HEK293T (cell line): ENCODE results near the gene MCL1.
"Not testable (repeated sequence)": the region's sequence is repeated elsewhere in the genome, so short reads cannot be mapped to it uniquely, and the experiment has no call there.

ENCODE experiments used
- CTCF ChIA-PET: fragments of 350-600 bp; formaldehyde crosslinking; extraction: SDS; loops from one replicate; lab custom pipeline; 2021; ENCODE audit warnings: antibody characterized with exemption, inconsistent platforms; lab: Yijun Ruan, JAX
- POLR2A ChIA-PET: fragments of 350-600 bp; formaldehyde crosslinking; extraction: SDS; loops from one replicate; lab custom pipeline; 2020; ENCODE audit warnings: antibody characterized with exemption, inconsistent platforms; lab: Yijun Ruan, JAX
- DNase-seq: peaks from one replicate; pipeline ENCODE4 v3.0.0; 2012; ENCODE audit warnings: mixed read lengths; ENCODE audit errors: extremely low spot score
- ARNT ChIP-seq: fragments of 450-650 bp; IDR thresholded peaks from 2 replicates; pipeline ENCODE4 v1.6.1; 2017; ENCODE audit warnings: mild to moderate bottlenecking
- BHLHE40 ChIP-seq: fragments of 450-650 bp; IDR thresholded peaks from 2 replicates; pipeline ENCODE4 v1.6.1; 2016; ENCODE audit warnings: mild to moderate bottlenecking, moderate library complexity, borderline replicate concordance
- CTBP1 ChIP-seq: fragments of 450-650 bp; IDR thresholded peaks from 2 replicates; pipeline ENCODE4 v1.6.1; 2016; ENCODE audit warnings: borderline replicate concordance
- ELF4 ChIP-seq: fragments of 450-650 bp; IDR thresholded peaks from 2 replicates; pipeline ENCODE4 v1.6.1; 2017; ENCODE audit warnings: antibody characterized with exemption
- FOXA1 ChIP-seq: fragments of 450-650 bp; IDR thresholded peaks from 2 replicates; pipeline ENCODE4 v1.6.1; 2016; ENCODE audit warnings: mild to moderate bottlenecking
- FOXK2 ChIP-seq: fragments of 450-650 bp; IDR thresholded peaks from 2 replicates; pipeline ENCODE4 v1.6.1; 2016; ENCODE audit warnings: mild to moderate bottlenecking
- FOXM1 ChIP-seq: fragments of 450-650 bp; IDR thresholded peaks from 2 replicates; pipeline ENCODE4 v1.6.1; 2017; ENCODE audit warnings: mild to moderate bottlenecking, borderline replicate concordance
- HDGF ChIP-seq: fragments of 450-650 bp; IDR thresholded peaks from 2 replicates; pipeline ENCODE4 v1.6.1; 2017; ENCODE audit warnings: antibody characterized with exemption, borderline replicate concordance
- L3MBTL2 ChIP-seq: fragments of 450-650 bp; conservative IDR thresholded peaks from 2 replicates; pipeline ENCODE4 v1.6.1; 2016; ENCODE audit warnings: mild to moderate bottlenecking
- LEF1 ChIP-seq: fragments of 450-650 bp; IDR thresholded peaks from 2 replicates; pipeline ENCODE4 v1.6.1; 2017; ENCODE audit warnings: mild to moderate bottlenecking, borderline replicate concordance
- NFRKB ChIP-seq: fragments of 450-650 bp; IDR thresholded peaks from 2 replicates; pipeline ENCODE4 v1.6.1; 2016; ENCODE audit warnings: mild to moderate bottlenecking, moderate library complexity
- SP1 ChIP-seq: fragments of 450-650 bp; IDR thresholded peaks from 2 replicates; pipeline ENCODE4 v1.6.1; 2017
- SUZ12 ChIP-seq: fragments of 450-650 bp; IDR thresholded peaks from 2 replicates; pipeline ENCODE4 v1.6.1; 2016; ENCODE audit warnings: mild to moderate bottlenecking
- TARDBP ChIP-seq: fragments of 450-650 bp; IDR thresholded peaks from 2 replicates; pipeline ENCODE4 v1.6.1; 2016
- ZNF384 ChIP-seq: fragments of 450-650 bp; IDR thresholded peaks from 2 replicates; pipeline ENCODE4 v1.6.1; 2016
- TF ChIP-seq, protein P1 (sequence below): fragments of 450-650 bp; IDR thresholded peaks from 2 replicates; pipeline ENCODE4 v1.6.1; 2016

Gene MCL1

DNA sequence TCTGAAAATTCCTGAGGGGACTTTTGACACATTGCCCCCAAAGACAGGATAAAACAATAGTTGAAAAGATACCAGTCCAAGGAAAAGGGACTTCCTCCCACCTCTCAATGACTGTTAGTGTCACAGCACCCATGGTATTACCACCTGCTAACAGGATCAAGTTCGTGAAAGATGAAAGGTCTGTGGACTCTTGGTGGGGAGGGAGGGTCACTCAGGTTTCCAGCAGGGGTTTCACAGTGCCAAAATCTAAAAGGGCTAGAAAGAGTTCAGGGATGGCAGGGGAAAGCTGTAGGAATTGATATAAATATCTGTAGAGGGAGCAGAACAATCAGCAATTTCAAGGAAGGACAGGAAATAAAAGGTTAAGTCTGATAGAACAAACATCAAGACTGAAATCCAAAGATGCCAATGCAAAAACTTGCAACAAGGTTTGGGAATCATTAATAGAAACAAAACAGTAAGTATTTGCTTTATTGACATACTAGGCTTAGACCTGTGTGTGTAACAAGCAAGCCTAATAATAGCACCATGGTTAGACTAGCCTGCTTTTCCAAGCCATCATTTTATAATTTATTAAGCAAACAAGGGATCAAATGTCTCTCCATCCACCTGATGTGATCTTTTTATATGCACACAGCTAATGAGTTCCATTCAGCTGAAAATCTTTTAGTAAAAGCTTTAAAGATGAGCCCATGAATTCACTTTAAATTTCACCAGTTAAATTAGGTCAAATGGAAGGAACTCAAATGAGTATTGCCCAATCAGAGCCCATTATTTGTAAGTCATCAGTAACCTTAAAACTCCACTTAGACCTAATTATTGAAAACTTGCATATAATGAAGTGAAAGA is 3.7 kb downstream of the MCL1 start:
- no peak for DNase-seq
- CTCF ChIA-PET: interaction anchor here (1.5 kb wide), 1 partner anchor 15 kb away, joined by 6 read pairs; no protein-coding TSS in a partner anchor
- POLR2A ChIA-PET: interaction anchor here (6.0 to 7.7 kb wide), 2 partner anchors 13 to 54 kb away, joined by 57 to 260 read pairs; partner anchors contain the start of gene ENSA
- TF ChIP-seq FOXA1 (no peak), CTBP1 (no peak), L3MBTL2 (no peak), ARNT (no peak), SP1 (no peak), BHLHE40 (no peak)

DNA sequence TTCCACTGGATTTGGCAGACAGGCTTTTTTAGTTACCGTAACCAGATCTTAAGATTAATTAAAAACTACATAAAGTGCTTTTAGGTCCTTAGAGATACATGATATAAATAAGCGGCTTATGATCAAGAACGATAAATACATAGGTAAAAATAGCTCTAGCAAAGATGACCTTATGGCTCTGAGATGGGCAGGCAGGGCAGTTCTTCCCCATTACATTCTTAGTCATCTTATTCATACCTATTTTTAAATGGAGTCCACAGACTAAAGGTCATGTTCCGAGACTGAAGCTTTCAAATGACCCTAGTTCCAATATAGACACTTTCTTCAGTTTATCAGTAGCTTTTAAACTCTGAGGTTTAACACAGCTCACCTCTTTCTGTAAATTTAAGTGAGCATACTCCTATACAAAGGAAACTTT is 4.3 kb downstream of the MCL1 start:
- POLR2A ChIA-PET: interaction anchor here (6.0 to 7.7 kb wide), 2 partner anchors 12 to 54 kb away, joined by 57 to 260 read pairs; partner anchors contain the start of gene ENSA
- CTCF ChIA-PET: interaction anchor here (1.5 kb wide), 1 partner anchor 14 kb away, joined by 6 read pairs; no protein-coding TSS in a partner anchor
- no peak for DNase-seq
- TF ChIP-seq CTBP1: no peak
- TF ChIP-seq ARNT: no peak
- no peak for TF ChIP-seq BHLHE40
- no peak for TF ChIP-seq TARDBP
- TF ChIP-seq ELF4: no peak
- no peak for TF ChIP-seq LEF1
- no peak for TF ChIP-seq L3MBTL2
- TF ChIP-seq HDGF: no peak
- no peak for TF ChIP-seq FOXM1
- no peak for TF ChIP-seq FOXK2
- no peak for TF ChIP-seq SUZ12
- no peak for TF ChIP-seq SP1
- no peak for TF ChIP-seq NFRKB
- TF ChIP-seq, protein P1, sequence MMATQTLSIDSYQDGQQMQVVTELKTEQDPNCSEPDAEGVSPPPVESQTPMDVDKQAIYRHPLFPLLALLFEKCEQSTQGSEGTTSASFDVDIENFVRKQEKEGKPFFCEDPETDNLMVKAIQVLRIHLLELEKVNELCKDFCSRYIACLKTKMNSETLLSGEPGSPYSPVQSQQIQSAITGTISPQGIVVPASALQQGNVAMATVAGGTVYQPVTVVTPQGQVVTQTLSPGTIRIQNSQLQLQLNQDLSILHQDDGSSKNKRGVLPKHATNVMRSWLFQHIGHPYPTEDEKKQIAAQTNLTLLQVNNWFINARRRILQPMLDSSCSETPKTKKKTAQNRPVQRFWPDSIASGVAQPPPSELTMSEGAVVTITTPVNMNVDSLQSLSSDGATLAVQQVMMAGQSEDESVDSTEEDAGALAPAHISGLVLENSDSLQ: no peak
- TF ChIP-seq FOXA1: no peak
- TF ChIP-seq ZNF384: no peak

DNA sequence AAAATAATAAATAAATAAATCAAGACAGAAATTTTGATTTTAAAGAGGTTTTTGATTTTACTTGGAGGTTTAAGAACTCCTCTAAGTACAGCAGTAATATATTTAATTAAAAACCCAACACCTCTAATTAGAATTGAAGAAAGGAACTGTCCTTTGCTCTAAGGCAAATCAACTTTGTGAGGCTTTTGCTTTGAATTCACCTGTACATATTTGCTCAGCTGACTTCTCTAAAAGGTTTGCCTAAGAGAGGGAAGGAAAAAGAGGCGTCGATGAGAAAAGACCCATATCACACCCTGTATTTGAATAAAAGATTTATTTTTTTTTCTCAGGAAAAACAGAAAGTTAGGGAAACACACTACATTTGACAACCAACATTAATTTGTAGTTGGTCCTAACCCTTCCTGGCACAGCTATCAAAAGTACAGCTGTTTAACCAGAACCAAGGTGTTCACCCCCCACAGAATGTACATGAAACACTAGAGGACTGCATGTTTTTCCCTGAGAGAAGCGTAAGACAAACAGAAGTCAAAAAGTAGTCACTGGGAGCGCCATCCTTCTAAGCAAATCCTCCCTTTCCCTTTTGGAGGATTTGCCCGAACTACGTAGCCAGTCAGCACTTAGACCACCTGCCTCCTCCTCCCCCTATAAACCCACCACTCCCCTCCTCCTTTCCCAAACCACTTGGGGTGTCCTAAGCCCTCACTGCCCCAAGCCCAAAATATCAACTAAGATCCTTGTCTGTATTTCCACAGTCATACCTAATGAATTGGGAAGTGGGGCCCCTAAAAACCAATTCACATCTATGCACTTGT is 4.9 kb downstream of the MCL1 start:
- TF ChIP-seq FOXK2 (no peak), L3MBTL2 (no peak), ZNF384 (no peak), SP1 (no peak), TARDBP (no peak), ARNT (no peak), BHLHE40 (no peak; the same call in 1 of the 2 replicates), CTBP1 (no peak), HDGF (no peak), FOXM1 (no peak), ELF4 (no peak), LEF1 (no peak)
- TF ChIP-seq, protein P1: no peak
- DNase-seq: no peak
- ChIA-PET POLR2A (interaction anchor here (6.0 to 7.7 kb wide), 2 partner anchors 11 to 55 kb away, joined by 57 to 260 read pairs; partner anchors contain the start of gene ENSA), CTCF (interaction anchor here (1.5 kb wide), 1 partner anchor 14 kb away, joined by 6 read pairs; no protein-coding TSS in a partner anchor)

DNA sequence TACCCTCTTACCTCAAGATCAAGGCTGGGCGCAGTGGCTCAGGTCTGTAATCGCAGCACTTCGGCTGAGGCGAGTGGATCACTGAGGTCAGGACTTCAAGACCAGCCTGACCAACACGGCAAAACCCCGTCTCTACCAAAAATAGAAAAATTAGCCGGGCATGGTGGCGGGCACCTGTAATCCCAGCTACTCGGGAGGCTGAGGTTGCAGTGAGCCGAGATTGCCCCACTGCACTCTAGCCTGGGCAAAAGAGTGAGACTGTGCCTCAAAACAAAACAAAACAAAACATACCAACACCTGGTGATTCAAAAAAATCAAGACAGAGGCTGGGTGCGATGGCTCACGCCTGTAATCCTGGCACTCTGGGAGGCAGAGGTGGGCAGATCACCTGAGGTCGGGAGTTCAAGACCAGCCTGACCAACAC is 5.8 kb downstream of the MCL1 start:
- TF ChIP-seq ELF4: 0 out of 2 replicates have a peak, but pooled peaks have one; percentile 2
- CTCF ChIA-PET, DNase-seq: not testable (repeated sequence)
- POLR2A ChIA-PET: interaction anchor here (7.7 kb wide), 1 partner anchor 11 kb away, joined by 260 read pairs; no protein-coding TSS in a partner anchor

DNA sequence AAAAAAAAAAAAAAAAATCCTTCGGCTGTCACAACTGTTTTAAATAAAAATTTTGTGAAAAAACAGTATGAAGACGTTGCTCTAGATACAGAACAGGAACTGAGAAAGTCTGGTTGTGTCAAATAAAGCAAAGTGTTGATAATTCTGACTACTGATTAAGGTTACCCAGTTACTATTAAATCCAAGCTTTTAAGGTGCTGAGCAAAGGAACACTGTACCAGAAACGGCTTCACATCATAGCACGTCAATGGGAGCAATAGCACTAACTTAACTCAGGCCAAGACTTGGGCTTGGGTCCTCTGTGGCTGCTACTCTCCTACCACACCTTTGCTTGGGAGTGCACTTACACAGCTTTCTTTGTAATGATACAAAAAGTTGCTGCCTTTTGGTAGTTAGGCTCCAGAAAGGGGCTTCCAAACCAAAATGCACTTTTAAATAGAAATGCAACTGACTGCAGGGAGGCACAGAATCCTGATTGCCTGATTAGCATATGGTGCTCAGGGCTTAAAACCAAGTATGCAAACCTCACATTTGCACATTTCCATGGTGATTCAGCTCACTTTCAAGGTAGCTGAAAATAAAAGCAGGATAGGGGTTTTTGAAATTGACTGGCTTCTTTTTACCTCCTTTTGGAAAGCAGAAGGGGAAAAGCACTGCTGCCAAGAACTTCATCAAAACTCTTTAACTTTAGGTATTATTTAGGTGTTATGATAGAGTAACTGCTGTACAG is 6.3 kb downstream of the MCL1 start:
- ChIA-PET POLR2A (interaction anchor here (0.6 to 1.1 kb wide), 2 partner anchors 10 to 41 kb away, joined by 3 to 5 read pairs; no protein-coding TSS in a partner anchor), CTCF (no interaction called here)
- no peak for DNase-seq
- TF ChIP-seq NFRKB: no peak
- no peak for TF ChIP-seq FOXM1
- no peak for TF ChIP-seq CTBP1
- no peak for TF ChIP-seq L3MBTL2
- no peak for TF ChIP-seq ARNT
- no peak for TF ChIP-seq TARDBP
- TF ChIP-seq LEF1: no peak
- no peak for TF ChIP-seq SP1
- no peak for TF ChIP-seq ELF4
- no peak for TF ChIP-seq BHLHE40
- no peak for TF ChIP-seq SUZ12
- TF ChIP-seq ZNF384: no peak
